ENCODE measurements around the gene CLVS2.

CLVS2 gene, protein sequence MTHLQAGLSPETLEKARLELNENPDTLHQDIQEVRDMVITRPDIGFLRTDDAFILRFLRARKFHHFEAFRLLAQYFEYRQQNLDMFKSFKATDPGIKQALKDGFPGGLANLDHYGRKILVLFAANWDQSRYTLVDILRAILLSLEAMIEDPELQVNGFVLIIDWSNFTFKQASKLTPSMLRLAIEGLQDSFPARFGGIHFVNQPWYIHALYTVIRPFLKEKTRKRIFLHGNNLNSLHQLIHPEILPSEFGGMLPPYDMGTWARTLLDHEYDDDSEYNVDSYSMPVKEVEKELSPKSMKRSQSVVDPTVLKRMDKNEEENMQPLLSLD

DNA sequence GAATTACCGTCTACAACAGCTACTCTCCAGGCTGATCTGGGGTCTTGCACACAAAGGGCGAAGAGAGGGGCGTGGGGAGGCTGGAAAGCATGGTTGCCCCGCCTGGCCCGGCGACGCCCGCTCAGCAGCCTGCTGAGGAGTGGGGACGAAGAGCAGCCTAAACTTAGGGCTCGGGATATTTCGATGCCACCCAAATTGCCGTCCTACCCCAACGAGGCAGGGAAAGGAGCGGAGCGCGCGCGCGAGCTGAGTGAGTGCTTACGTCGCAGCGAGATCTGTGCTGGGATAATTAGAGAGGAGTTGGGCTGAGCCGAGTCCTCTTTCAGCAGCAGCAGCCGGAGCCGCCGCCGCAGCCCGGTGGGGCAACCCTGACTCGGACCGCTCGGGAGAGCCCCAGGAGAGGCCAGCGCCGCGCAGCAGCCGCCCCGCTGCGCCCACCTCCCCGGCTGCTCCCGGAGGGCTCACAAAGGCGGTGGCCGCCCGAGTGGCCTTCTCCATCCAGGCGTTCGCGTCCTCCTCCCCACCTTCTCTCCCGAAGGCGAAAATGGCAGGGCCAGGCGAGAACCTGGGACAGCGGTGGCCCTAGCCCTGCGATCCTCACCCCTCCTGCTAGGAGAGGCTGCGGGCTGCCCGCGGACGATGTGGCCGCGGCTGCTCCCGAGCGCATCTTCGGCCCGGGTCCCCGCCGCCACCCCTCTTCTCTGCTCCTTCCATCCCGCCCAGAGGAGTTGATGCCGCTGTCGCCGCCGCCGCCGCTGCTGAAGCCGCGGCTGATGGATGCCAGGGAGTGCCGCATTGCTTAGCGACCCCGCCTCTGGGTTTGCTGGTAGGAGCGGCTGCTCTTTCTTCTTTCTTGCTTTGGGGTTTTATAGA, at the start of gene CLVS2:
Gene CLVS2 (plus strand): TSS at position 315 of the 873 bp plus-strand sequence. CDS start 1,543 bp downstream, outside the sequence.
- DNase-seq = peak; percentile 30

DNA sequence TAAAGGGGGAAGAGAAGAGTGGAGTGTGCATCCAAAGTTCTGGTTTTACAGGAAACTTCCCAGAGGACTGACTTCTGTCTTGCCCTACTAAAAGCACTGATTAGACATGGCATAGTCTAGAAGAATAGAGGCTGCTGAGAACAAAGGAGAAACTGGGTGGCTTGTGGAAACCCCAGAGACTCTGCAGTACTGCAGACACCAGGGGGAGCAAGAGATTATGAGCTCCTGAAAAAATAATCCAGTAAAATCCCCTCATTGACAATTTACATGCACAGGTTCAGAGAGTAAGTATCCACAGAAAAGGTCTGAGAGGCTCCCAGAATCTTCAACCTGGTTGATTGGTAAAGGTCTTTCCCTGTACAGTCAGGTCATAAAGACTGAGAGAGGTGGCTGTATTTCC, 48.7 kb upstream of the CLVS2 start:
- DNase-seq = no peak

DNA sequence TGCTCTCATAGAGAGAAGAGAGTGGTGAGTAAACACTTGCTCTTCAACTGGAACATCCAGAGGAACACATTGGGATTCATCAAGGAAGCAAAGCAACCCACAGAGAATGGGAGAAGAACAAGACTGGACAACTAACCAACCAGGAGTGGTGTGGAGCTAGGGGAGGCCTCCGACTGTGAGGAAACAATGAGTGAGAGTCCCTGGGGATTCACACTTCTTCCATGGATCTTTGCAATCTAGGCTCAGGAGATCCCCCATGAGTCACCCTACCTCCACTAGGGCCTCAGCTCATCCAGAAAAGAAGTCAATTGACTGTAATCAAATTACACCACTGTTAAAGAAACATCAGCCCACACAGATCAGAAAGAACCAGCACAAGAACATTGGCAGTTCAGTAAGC, 42.3 kb upstream of the CLVS2 start:
- no peak for DNase-seq

DNA sequence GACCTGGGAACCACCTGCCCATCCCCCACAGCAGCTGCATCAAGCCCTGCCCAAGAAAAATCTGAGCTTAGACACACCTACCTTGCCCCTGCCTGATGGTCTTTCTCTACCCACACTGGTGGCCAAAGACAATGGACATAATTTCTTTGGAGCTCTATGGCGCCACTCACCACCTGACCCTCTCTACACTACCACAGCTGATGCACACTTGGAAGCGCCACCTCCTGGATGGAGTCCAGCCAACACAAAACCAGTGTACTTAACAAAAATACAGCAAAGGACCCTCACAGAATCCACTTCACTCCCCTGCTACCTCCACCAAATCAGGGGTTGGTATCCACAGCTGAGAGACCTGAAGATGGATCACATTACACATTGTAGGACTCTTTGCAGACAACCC, 39.7 kb upstream of the CLVS2 start:
- no peak for DNase-seq

DNA sequence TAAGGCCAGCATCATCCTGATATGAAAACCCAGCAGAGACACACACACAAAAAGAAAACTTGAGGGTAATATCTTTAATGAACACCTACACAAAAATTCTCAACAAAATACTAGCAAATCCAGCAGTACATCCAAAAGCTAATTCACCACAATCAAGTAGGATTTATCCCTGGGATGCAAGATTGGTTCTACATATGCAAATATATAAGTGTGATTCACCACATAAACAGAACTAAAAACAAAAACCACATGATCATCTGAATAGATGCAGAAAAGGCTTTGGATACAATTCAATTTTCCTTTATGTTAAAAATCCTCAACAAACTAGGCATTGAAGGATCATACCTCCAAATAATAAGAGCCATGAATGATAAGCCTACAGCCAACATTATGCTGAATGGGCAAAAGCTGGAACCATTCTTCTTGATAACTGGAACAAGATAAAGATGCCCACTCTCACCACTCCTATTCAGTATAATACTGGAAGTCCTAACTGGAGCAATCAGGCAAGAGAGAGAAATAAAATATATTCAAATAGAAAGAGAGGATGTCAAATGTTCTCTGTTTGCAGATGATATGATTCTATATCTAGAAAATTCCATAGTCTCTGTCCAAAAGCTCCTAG, 33.9 kb upstream of the CLVS2 start:
- DNase-seq = no peak

DNA sequence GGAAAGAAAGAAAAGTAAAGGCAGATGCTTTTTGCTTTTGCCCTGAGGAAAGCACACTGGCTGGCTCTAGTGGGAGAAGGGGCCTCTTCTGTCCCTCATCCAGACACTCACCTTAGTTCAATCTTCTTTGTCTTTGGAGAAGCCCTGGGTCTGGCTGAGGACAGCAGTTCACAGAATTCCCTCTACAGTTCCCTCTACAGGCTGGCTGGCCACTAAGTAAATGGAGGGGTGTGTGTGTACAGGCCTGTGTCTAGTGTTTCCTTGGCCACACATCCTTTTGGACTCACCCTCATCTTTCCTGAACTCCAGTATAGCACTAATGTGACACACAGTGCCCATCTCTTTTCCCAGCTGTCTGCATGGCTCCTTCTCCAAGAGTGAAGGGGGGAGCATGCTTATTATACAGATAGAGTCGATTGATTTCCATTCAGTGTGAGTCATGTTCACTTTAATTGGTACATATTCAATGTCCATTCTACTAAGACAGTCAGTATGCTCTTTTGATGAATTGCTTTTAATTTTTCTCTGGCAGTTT, 26.0 kb upstream of the CLVS2 start:
- no peak for DNase-seq

DNA sequence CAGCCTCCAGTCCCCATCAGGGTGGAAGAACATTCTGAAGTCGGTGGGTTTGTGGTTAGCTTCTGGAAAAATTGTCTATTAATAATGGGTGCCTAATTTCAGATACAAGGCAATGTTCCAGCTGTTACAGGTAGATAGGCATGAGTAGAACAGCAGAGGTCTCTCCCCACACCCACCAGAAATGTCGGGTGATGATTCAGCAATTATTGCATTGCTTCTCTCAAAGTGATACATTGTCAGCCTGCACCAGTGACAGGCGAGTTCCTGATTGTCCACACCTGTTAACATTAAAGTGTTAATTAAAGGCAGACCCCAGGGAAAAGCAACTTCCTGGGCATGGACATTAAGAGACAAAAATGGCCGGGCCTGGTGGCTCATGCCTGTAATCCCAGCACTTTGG, 18.9 kb upstream of the CLVS2 start:
- DNase-seq = no peak

DNA sequence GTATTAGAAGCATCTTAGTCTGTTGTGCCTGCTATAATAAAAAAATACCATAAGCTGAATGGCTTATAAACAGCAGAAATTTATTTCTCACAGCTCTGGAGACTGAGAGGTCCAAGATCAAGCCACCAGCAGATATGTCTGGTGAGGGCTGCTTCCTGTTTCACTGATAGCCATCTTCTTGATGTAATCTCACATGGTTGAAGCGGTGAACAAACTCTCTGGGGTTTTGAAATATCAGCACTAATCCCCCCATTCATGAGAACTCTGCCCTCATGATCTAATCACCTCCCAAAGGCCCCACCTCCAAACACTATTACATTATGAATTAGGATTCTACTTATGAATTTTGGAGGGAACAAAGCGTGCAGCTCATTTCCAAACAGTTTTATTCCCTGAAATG, 11.6 kb upstream of the CLVS2 start:
- DNase-seq = no peak

DNA sequence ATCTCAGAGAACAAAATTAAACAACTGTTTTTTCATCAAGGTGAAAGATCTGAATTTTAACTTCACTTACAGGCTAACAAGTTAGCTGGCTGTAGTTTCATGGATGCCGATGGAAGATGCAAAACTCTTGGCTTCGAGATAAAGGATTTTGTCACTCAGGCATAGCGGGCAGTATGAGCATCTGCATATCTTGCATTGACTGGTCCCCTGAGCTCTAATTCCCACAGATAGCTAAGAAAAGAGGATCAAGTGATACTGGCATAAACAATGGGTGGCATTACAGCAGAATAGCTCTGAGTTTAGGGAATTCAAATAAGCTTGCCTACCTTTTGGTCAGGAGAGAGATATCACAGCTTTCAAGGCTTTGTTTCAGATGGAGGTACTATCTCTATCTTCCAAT, 1.8 kb upstream of the CLVS2 start:
- no peak for DNase-seq

DNA sequence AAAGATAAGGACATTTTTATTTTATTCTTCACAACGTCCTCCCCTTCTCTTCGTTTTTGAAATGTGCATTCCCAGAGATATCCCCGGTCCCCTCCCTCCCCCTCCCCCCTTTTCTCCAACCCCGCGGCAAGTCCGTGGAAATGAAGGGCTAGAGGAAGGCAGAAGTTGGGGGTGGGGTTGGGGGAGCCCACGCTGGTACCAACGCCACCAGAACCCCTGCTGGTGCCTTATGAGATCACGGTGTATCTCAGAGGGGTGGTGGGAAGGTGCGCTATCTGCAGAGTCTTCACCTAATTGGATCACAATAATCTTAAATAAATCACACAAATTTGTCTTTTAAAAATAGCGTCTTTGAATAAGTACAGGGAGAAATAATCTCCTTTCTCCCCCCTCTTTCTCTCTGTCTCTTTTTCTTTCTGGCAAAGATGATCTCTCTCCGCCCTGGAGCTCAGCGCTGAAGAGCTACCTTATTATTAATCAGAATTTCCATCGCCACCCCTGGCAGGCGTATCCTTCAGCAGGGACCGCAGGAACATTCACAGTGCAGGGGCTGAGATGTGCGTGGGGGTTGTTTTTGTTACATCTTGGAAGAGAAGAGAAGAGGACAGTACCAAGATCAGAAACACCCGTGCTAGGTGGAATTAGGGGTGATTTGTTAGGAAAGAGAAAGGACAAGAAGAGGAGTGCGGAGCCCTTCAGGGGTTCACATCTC, 915 bp downstream of the CLVS2 start:
- no peak for DNase-seq

DNA sequence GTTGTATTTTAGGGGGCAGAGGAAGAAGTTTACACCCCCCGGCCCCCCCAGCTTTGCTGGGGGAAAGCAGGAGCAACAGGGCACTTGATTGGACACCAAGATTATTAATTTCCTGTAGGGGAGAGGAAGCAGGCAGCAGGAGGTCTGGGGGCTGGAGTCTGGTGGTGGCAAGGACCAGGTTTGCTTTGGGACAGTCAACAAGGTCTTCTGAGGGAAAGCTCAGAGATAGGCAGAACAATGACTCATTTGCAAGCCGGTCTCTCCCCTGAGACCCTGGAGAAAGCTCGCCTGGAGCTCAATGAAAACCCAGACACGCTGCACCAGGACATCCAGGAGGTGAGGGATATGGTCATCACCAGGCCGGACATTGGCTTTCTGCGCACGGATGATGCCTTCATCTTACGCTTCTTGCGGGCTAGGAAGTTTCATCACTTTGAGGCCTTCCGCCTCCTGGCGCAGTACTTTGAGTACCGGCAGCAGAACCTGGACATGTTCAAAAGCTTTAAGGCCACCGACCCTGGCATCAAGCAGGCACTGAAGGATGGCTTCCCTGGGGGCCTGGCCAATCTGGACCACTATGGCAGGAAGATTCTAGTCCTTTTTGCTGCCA, 1.6 kb downstream of the CLVS2 start:
- DNase-seq = no peak

DNA sequence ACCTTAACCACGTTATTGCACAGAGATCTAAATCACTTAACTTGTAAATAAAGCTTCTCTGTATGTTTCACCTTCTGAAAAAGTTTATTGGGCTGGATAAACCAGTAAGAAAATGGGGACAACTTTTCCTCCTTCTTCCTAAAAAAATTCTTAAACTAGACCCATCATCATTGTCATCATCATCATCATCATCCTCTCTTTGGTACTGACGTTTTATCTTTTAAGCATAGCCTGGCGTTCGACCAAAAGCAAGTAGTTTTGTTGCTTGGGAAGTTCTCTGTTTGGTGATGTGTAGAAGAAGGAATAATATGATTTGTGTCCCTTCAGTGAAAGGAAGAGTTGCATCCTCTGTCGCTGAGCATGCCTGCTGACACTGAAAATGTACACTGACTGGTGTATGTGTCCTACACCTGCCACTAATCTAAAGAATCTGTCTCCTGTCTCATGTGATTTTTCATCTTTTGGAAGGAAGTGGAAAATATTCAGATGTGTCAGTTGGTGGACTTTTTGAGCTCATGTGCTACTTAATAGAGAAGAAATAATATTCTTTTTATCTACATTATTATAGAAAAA, 2.5 kb downstream of the CLVS2 start:
- no peak for DNase-seq

DNA sequence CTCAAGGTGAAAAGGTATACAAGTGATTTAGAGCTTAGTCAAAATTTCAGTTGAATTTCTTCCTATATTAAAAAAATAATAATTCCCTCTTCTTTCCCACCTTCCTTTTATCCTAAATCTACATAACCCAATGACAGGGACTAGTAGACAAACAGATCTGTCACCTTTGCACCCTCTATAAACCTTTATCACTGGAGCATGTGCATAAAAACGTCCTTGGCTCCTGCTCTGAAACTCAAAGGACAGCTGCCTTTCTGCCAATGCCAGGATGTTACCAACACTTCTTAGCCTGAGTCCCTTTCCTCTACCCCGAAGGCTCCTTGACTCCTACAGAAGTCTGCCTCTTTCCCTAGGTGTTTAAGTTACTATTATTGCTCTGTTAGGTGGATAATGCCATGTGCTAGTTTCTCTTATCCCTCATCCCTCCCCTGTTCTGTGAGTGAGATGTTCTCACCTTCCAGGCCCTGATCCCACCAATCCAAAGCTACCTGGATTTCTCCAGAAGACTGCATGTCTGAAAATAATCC, 4.3 kb downstream of the CLVS2 start:
- no peak for DNase-seq

DNA sequence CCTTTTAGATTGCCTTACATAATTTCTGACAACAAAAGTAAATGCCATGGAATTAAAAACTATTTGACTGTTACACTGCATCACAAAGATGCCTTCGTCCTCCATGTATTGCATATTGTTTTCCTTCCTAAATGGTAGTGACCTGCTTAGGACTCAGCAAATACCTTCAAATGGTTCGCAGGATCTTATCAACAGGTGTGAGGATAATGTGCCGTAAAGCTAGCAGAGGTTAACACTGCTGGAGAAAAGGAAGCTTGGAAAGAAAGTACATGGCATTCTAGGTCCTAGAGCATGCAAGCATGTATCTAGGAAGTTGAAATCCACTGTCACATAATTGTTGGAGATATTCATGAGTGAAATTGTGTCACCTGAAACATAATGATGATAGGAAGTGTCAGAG, 5.5 kb downstream of the CLVS2 start:
- DNase-seq = no peak

DNA sequence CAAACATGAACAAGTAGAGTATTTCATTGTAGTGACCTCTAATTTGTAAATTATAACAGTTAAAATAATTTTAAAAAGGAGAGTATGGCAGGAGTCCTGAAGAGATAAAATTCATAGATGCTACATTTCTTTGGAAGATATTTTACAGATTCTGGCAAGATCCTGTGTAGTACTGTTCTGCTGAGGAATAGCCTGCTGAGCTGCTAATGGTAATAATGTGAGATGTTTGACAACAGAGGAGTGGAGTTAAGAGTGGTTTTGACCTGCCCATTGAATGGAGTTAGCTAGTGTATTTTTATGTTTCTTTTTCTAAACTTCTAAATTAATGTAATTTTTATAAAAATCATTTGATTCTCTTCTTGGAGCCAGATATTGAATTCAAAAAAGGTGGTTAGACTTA, 11.8 kb downstream of the CLVS2 start:
- no peak for DNase-seq

DNA sequence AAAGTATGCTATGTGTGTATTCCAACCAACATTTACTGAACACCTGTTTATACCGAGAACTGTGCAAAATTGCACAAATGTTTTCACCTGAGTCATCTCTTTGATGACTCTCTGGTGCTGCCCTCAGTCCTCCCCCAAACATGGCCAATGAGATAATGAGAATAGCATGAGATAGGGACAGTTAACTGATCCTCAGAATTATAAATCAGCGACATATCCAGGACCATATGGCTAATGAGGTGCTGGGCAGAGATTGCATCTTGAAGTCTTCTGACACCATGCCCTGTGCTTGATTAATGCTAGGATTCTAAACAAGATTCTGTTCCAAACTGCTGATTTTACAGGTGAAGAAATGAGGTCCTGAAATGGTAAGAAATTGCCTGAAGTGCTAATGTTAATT, 13.0 kb downstream of the CLVS2 start:
- DNase-seq = no peak

DNA sequence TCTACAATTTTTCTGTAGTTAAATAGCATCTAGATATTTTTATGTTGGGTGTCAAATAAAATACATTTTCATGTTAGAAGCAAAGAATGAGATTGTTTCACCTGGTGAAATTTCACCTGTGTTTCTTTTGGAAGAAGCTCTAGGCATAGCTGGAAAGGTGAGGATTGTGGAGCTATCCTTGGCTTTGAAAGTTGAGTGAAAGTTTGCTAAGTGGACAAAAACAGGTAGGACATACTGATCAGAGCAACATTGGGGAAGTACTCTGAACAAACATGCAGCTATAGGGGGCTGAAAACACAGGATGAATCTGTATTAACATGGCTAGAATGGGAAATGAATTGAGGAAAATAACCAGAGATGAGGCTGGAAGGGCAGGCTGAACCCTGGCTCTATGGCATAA, 18.8 kb downstream of the CLVS2 start:
- DNase-seq = no peak

DNA sequence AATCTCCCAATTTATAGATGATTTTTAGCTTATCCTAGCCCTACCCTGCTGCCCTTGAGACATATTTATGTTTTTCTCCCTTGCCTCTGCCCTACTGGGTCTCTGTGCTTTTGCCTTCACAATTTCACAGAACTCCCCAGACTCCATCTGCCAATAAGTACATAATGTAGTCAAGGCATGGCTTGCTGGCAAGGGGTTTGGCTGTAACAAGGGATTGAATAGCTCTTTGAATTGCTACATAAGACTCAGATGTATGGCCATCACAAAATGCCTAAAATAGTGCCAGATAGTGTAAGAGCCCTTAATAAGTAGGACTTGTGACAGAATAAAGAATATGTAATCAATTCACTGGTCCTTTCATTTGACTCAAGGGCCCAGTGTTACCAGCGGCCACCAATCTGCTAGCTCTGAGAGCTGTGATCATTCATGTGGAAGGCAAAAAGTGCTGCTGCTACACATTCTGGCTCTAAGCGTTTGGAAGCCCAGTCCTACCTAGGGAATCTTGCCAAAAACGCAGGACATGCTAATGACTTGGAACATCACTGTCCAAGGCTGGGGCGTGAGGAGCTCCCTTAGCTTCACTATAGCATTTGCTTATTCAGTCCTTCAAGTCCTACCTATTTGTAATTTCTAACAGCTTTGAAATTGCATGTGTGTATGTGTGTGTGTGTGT, 20.5 kb downstream of the CLVS2 start:
- DNase-seq = no peak

DNA sequence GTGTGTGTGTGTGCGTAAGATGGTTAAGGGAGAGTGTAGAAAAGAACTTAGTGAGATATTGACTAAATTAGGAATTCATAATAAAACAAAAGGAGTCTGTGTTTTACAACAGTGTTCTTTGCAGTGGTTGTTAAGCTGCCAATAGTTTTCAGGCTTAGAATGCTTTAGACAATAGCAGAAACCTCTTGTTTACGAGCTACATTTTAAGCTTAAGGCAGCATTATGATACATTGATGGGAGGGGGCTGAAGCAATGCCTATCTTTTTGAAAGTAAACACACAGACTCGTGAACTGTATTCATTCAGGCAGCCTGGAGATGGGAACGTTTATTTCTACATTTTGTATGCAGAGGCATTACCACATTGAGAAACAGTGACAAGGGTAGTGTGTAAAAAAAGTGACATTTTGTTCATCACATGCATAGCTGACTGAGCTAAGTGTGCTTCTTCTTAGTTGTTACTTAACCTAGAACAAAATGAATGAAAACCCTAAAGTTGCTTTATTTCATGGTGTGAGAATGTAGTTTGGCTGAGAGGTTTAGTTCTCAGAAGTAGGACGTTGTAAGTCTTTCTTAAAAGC, 21.2 kb downstream of the CLVS2 start:
- DNase-seq = no peak

DNA sequence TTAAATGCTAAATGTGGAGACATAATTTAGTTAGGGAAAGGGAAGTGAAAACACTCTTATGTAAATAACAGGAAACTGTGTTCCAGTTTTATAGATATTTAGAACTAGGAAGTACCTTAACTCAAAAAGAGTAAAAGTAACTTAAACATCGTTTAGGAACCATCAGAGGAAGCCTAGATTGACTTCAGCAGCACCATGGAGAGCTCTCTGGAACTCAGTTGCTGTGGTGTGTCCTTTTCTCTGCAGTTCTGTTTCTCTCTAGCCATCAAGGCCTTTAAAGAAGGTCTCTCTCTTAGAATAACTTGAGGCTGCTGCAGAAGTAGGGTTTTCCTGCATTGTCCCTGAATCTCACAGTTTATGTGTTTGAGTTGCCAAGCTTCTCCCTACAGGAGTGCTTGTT, 26.9 kb downstream of the CLVS2 start:
- DNase-seq = no peak

DNA sequence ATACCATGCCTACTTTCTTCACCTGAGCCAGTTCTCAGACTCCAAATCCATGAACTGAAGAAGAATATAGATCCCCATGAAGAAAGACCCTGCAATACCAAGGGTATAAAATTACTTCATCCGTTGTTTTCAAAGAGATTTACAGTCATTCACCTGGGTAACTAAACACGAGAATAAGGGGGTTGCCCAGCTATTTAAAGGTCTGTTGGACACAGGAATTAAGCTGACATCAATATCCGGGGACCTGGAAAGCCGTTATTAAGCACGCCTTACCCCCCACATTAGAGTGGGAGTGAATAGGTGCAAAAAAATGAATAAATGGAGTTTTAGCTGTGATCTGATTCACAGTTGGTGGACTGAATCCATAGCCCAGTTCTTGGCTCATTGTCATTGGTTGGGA, 28.9 kb downstream of the CLVS2 start:
- DNase-seq = no peak

Measured in femur (tissue), 1 donor.